Neural cell (in vitro differentiated cells): Measurements from ENCODE around the gene ARL6IP4.

Source experiments
- EP300 ChIP-seq: fragments of 450-650 bp; conservative IDR thresholded peaks from 2 replicates; pipeline ENCODE4 v1.6.1; 2014; ENCODE audit warnings: antibody characterized with exemption, mild to moderate bottlenecking, moderate library complexity; ENCODE audit not compliant: poor library complexity, severe bottlenecking
- EZH2 ChIP-seq: fragments of 200-600, 300-800 bp; shearing (Covaris generic), sonication (generic); IDR thresholded peaks from 2 replicates; pipeline ENCODE4 v1.6.1; 2014; ENCODE audit warnings: antibody characterized with exemption, low read length, borderline replicate concordance, mild to moderate bottlenecking; ENCODE audit not compliant: insufficient read depth, poor library complexity, severe bottlenecking
- MXI1 ChIP-seq: fragments of 450-650 bp; conservative IDR thresholded peaks from 2 replicates; pipeline ENCODE4 v1.6.1; 2014; ENCODE audit warnings: antibody characterized with exemption, mild to moderate bottlenecking; ENCODE audit not compliant: poor library complexity, severe bottlenecking
- POLR2AphosphoS5 ChIP-seq: IDR thresholded peaks from 2 replicates; pipeline ENCODE4 v1.6.1; 2012
- RAD21 ChIP-seq: fragments of 450-650 bp; conservative IDR thresholded peaks from 2 replicates; pipeline ENCODE4 v1.6.1; 2014; ENCODE audit warnings: antibody characterized with exemption, mild to moderate bottlenecking, moderate library complexity
- REST ChIP-seq: IDR thresholded peaks from 2 replicates; pipeline ENCODE4 v1.6.1; 2012; ENCODE audit warnings: borderline replicate concordance
- SMC3 ChIP-seq: fragments of 450-650 bp; conservative IDR thresholded peaks from 2 replicates; pipeline ENCODE4 v1.6.1; 2014; ENCODE audit warnings: antibody characterized with exemption, mild to moderate bottlenecking, moderate library complexity; ENCODE audit not compliant: poor library complexity
- TAF1 ChIP-seq: IDR thresholded peaks from 2 replicates; pipeline ENCODE4 v1.6.1; 2012; ENCODE audit warnings: low read depth
- TF ChIP-seq, protein P1 (sequence below): fragments of 450-650 bp; IDR thresholded peaks from 2 replicates; pipeline ENCODE4 v1.5.1; 2014; ENCODE audit warnings: antibody characterized with exemption, mild to moderate bottlenecking, moderate library complexity; ENCODE audit not compliant: poor library complexity, severe bottlenecking

DNA sequence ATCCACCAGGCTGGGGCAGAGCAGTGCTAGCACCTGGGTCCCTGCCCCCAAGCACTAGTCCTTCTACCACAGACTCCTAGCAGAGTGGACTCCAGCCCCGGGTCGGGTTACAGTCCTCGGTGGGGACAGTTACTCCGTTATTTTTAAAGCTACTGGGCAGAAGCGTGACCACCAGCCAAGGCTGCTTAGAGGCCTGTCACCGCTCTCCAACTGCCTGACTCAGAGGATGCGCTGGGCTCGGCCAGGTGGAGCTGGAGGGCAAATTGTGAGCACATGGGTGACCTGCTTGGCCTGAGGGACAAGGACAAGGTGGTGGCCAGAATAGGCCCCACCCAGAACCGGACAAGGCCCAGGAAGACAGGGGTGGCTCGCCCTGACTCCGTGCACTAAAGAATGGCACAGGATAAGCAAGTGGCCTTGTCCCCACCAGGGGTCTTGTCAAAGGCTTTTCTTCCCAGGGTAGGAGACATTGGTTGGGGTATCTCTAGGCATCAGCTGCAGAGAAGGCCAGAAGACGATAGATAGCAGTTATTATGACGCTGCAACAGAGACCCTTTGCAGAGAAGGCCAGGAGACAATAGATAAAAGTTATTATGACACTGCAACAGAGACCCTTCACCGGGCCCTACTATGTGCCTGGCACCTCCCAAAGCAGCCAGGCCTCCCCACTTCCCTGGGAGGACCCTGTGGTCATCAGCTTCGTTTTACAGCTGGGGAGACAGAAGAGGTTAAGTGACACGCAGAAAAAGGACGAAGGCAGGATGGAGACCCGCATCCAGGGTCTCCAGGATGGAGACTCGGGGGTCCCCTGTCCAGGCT lies 15.8 kb upstream of the ARL6IP4 start:
- TF ChIP-seq, protein P1, sequence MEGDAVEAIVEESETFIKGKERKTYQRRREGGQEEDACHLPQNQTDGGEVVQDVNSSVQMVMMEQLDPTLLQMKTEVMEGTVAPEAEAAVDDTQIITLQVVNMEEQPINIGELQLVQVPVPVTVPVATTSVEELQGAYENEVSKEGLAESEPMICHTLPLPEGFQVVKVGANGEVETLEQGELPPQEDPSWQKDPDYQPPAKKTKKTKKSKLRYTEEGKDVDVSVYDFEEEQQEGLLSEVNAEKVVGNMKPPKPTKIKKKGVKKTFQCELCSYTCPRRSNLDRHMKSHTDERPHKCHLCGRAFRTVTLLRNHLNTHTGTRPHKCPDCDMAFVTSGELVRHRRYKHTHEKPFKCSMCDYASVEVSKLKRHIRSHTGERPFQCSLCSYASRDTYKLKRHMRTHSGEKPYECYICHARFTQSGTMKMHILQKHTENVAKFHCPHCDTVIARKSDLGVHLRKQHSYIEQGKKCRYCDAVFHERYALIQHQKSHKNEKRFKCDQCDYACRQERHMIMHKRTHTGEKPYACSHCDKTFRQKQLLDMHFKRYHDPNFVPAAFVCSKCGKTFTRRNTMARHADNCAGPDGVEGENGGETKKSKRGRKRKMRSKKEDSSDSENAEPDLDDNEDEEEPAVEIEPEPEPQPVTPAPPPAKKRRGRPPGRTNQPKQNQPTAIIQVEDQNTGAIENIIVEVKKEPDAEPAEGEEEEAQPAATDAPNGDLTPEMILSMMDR = no peak
- no peak for TF ChIP-seq REST
- no peak for TF ChIP-seq POLR2AphosphoS5
- TF ChIP-seq RAD21 = no peak
- no peak for TF ChIP-seq TAF1
- TF ChIP-seq EZH2 = no peak
- no peak for TF ChIP-seq EP300
- no peak for TF ChIP-seq SMC3
- TF ChIP-seq MXI1 = no peak
